Urothelium cell line (cell line): Measurements from ENCODE around the gene YTHDC1.

Source experiments
- DNase-seq: peaks from one replicate; pipeline ENCODE4 v3.0.0; 2011; ENCODE audit warnings: low spot score, mixed read lengths
- FAIRE-seq: peaks from 2 replicates; lab custom pipeline; 2011; peaks lifted over from hg19 to GRCh38; lab: Jason Lieb, UNC

Gene YTHDC1

DNA sequence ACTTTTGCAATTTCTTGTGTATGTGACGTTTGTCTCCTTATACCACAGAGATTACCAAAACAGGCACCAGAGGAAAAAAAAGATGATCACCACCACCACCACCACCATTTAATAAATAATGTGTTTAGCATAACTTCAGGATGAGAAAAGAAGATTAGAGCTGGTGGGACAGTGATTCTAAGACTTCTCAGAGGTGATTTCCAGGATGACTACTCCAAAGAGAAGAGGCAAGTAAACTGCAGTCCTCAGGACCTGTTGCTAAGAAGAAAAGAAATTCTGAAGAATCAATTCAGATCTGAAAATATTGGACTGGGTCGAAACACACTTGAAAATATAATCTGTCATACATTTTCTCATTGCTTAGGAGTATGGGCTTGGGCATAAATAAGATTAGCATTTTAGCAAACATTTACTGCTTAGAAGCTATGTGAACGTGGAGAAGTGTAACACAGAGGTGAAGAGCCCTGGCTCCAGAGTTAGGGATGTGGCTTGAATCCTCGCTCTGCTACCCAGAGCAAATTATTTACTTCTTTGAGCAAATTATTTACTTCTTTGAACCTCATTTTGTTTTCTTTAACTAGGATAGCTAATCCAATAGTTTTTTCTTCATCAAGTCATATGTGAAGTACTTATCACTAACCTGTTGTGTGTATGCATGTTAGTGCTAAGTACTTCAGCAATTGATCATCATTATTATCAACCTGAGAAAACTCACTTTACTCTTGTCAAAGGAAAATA is 10.5 kb upstream of the YTHDC1 start:
- no peak for DNase-seq
- no peak for FAIRE-seq

- DNase-seq: no peak
- no peak for FAIRE-seq
These were observed 9.6 kb upstream of the YTHDC1 start for GRCh38 chr4:68359508-68359907.

- FAIRE-seq: no peak
- no peak for DNase-seq
These were observed 9.1 kb upstream of the YTHDC1 start for GRCh38 chr4:68358988-68359387.

- DNase-seq (no peak), FAIRE-seq (no peak)
These were observed 2.9 kb upstream of the YTHDC1 start for GRCh38 chr4:68352791-68353190.

- no peak for DNase-seq
- FAIRE-seq: no peak
These were observed 626 bp downstream of the YTHDC1 start for GRCh38 chr4:68349279-68349648.

- DNase-seq (no peak), FAIRE-seq (no peak)
These were observed 1.3 kb downstream of the YTHDC1 start for GRCh38 chr4:68348577-68348976.

DNA sequence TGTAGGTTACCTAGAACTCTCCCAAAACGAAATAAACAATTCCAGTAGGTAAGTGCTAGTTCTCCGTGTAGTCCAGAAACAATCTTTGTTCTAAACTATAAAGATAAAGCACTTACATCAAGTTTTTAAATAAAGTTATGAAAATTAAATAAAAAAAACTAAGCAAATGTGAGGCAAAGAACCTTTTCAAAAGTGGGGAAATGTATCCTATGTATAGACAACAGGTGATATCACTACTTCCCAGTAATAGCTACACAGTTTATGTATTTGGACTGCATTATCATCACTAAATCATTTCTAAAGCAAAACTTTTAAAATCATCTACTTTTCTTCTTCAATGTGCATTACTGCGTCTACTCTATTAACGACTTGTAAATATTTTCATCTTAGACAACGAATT is 2.0 kb downstream of the YTHDC1 start:
- no peak for FAIRE-seq
- DNase-seq: no peak

DNA sequence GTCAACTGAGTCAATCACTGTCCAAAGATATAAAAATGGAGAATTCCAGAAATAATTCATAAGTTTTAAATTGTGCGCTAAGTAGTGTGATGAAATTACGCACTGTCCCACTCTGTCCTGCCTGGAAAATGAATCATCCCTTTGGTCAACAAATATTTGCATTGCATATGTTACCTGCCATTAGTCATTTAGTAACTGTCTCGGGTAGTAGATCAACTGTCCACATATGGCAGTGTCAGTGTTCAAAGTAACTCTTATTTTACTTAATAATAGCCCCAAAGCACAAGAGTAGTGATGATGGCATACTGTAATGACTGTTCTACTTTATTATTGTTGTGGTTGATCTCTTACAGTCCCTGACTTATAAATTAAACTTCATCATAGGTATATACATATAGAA is 3.4 kb downstream of the YTHDC1 start:
- no peak for FAIRE-seq
- no peak for DNase-seq

DNA sequence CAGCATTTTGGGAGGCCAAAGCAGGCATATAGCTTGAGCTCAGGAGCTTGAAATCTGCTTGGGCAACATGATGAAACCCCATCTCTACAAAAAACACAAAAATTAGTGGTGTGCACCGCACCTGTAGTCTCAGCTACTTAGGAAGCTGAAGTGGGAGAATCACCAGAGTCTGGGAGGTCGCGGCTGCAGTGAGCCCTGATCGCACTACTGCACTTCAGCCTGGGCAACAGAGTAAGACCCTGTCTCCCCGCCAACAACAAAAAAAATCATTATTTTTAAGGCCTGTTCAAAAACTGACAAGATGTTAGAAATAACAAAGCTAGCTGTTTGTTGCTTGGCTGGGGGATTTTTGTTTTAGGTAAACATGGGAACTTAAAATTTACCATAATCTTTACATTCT is 5.1 kb downstream of the YTHDC1 start:
- no peak for DNase-seq
- FAIRE-seq: no peak

GRCh38 chr4:68344049-68344448 is 5.8 kb downstream of the YTHDC1 start:
- DNase-seq (no peak), FAIRE-seq (no peak)

DNA sequence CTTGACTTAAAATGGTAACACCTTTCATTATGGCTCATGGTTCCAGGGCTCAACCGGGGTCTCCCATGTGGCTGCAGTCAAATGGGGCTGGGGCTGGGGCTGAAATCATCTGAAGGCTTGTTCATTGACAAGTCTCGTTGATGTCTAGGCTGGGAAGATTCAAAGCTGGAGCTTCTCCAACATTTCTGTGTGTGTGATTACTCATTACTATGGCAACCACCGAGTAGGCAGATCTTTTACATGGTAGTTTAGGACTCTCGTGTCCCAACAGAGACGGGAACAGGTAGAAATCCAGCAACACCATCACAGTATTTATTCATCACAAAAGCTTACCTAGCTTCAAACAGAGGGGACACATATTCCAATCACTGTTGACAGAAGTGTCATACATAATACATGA is 7.8 kb downstream of the YTHDC1 start:
- DNase-seq: peak; percentile 8
- FAIRE-seq: no peak

GRCh38 chr4:68338625-68339024 is 11.3 kb downstream of the YTHDC1 start:
- FAIRE-seq: no peak
- DNase-seq: no peak

- DNase-seq (no peak), FAIRE-seq (no peak)
These were observed 12.4 kb downstream of the YTHDC1 start for GRCh38 chr4:68337522-68337921.

DNA sequence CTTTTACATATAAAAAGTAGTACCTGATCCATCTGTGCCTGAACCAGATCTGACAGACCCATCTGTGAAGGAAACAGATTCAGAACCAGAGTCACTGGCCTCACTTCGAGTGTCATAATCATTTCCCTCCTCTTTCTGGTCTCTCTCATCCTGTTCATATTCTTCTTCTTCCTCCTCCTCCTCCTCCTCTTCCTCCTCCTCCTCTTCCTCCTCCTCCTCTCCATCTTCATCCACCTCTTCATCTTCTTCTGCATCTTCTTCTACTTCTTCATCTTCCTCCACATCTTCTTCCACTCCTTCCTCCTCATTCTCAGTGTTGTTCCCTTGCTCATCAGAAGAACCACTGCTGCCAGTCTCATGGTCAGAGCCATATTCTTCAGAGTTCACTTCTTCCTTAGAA is 12.9 kb downstream of the YTHDC1 start:
- FAIRE-seq (peak; percentile 9), DNase-seq (no peak)

DNA sequence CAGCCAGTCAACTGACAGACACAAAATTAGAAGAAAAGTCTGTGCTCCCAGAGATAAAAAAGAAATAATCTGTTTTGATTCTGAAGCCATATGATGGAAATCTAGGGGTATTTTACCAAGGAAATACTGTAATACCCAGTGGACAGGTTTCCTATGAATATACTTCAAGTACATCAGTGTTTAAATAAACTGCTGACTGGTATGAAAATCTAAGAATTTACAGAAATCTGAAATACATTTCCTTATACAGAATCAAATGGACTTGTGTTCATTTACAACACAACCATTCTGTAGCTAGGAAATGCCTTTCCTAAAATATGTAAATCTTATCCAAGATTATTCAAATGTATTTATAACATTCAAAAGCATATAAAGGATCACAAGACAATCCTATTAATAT is 13.4 kb downstream of the YTHDC1 start:
- DNase-seq (no peak), FAIRE-seq (no peak)

- no peak for DNase-seq
These were observed 23.7 kb downstream of the YTHDC1 start for GRCh38 chr4:68326141-68326540.

GRCh38 chr4:68324519-68325262 is 25.2 kb downstream of the YTHDC1 start:
- FAIRE-seq: no peak

More at GRCh38 chr4:68326141-68326540, 23.7 kb downstream of the YTHDC1 start:
- FAIRE-seq: no peak

DNA sequence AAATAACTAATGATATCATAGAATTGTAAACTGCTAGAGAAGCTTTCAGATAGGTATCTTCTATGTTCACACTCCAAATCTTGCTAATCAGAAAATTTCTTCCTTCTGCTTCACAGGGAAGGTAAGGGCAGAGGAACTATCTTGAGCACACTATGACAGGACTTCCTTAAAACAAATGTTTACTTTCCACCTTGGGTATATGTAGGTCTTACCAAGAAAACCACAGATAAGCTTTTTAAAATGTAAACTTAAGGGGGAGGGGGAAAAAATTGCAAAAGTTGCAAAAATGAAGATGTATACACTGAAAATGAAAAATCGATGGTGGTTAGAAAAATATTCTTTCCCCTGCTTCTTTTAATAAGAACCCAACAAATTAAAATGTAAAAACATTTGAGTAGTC is 30.9 kb downstream of the YTHDC1 start:
- no peak for FAIRE-seq
- no peak for DNase-seq

More at GRCh38 chr4:68324519-68325262, 25.2 kb downstream of the YTHDC1 start:
- DNase-seq: no peak

- no peak for DNase-seq
- FAIRE-seq: no peak
These were observed 33.5 kb downstream of the YTHDC1 start for GRCh38 chr4:68316193-68316969.

DNA sequence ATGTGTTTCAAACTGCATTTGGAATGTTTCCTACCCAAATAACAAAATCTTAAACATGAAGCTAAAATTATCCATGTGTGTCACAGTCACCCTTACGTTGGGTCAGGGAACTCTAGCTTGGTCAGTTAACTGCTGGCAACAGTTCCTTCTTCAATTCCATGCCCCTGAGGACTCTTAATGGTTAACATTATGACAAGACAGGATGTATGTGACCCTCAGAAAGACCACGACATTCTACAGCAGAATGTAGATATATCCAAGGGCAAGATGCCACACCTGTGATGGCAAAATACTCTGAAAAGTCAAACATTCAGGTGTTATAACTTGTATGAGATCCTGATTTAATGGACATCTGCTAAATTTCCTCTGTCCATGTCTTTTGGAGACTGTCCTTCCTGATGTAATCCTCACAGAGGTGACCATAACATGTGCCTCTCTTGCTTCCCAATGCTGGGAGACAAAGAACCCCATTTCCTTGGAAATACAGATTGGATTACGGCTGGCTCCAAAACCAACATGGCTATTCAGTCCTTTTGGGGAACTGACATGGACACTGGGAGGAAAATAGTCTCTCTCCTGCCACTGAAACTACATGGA is 39.1 kb downstream of the YTHDC1 start:
- DNase-seq: no peak
- FAIRE-seq: no peak

GRCh38 chr4:68304731-68305130 is 45.2 kb downstream of the YTHDC1 start:
- DNase-seq: no peak
- no peak for FAIRE-seq
